Measurements from ENCODE around the gene SOCS1.
"Not testable (repeated sequence)": the region's sequence is repeated elsewhere in the genome, so short reads cannot be mapped to it uniquely, and the experiment has no call there.

- TF ChIP-seq CTCF, POLR2AphosphoS5 (IDR thresholded peaks at IDR 0.05): not testable (repeated sequence)
These were observed 43.0 kb upstream of the SOCS1 start for GRCh38 chr16:11298950-11299547.
